HG02870 (cell line): Measurements from ENCODE around the gene EEF1AKMT2.
"Not testable (repeated sequence)": the region's sequence is repeated elsewhere in the genome, so short reads cannot be mapped to it uniquely, and the experiment has no call there.

Source experiments
- ATAC-seq: cut with Tn5 transposase; IDR thresholded peaks from one replicate; pipeline ENCODE4 v1.9.1; 2021; ENCODE audit warnings: mild to moderate bottlenecking, moderate library complexity; ENCODE audit not compliant: unreplicated experiment

EEF1AKMT2 gene

GRCh38 chr10:124791547-124792348, at the start of gene EEF1AKMT2:
TSS of gene EEF1AKMT2 (minus strand) at chr10:124791887. CDS start at chr10:124791833, 54 bp downstream.
- ATAC-seq, result peak; percentile 84

DNA sequence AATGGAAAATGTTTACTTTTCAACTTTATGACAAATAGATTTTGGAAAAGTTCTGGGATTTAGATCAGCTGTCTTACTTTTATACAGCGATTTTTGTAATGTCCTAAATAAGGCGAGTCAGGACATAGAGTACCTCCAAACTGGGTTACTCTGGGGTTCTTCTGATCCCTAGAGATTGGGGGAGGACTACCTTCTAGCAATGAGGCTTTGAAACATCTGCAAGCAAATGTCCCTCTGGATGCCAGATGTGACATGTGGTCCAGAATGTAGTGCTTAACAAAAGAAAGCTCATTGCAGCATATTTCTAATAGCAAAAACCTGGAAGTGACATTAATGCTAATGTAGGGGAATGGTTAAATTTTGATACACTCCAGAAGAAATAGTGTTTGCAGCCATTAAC, 46.0 kb upstream of the EEF1AKMT2 start:
- ATAC-seq, result no peak

GRCh38 chr10:124831116-124831515, 39.4 kb upstream of the EEF1AKMT2 start:
- ATAC-seq, result no peak

- ATAC-seq, result no peak
Measured at GRCh38 chr10:124830445-124830844, 38.8 kb upstream of the EEF1AKMT2 start.

DNA sequence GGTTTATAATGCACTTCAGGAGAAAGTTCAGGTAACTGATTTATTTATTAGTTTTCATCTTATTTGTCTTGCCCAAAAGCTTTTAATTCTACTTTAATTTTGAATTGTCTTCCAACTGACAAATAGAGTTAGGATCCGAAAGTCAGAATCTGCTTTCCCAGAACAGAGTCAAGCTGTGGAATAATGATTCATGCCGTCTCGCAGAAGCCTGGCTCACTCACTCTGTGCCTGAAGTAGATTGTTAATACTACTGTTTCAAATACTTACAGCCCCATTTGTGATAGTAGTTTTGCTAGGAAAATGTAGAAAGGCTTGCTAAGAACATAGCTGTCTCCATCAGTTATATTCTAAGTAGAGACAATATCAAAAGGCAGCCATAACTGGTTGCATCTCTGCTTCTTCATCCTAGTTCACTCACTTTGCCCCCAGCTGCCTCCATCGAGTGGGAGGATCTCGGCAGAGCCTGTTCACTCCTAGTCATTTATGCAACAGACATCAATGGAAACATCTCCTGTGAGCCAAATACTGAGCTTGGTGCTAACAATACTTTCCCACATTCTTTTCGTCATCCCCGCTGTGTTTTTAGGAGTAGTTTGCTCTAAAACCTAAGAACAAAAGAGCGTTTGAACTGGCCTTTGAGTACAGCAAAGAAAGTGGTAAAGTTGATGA, 37.9 kb upstream of the EEF1AKMT2 start:
- ATAC-seq, result no peak

GRCh38 chr10:124827474-124827873, 35.8 kb upstream of the EEF1AKMT2 start:
- ATAC-seq, result no peak

DNA sequence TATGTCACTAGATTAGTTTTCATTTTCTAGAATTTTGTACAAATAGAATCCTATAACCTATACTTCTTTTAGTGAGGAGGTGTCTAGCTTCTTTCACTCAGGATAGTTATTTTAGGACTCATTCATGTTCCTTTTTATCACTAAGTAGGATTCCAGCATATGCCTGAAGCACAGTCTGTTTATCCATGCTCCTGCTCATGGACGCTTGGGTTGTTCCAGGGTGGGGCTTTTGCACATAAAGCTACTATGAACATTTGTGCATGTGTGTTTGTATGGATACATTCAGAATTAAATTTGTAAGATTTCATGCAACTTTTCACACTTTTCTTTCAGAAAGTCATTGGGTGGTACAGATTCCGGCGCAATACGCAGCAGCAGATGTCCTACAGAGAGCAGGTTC, 34.6 kb upstream of the EEF1AKMT2 start:
- no peak for ATAC-seq

DNA sequence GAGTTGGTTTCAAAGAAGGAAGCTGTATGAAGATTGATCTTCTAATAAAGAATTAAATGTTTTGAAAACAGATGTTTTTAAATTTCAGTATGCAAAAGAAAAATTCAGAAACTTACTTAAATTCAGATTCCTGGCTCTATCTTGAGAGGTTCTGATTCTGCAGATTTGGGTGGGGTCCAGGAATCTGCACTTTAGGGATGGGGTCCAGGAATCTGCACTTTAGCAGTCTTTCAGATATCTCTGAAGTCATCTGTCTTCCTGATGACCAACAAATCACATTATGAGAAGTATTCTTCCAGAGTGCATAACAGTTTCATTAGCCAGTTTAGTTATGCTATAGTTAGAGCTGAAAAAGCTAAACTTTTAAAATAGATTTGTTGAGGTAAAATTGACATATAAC, 34.0 kb upstream of the EEF1AKMT2 start:
- ATAC-seq, result no peak

- not testable (repeated sequence) for ATAC-seq
Measured at GRCh38 chr10:124824932-124825331, 33.2 kb upstream of the EEF1AKMT2 start.

GRCh38 chr10:124824507-124824906, 32.8 kb upstream of the EEF1AKMT2 start:
- no peak for ATAC-seq

DNA sequence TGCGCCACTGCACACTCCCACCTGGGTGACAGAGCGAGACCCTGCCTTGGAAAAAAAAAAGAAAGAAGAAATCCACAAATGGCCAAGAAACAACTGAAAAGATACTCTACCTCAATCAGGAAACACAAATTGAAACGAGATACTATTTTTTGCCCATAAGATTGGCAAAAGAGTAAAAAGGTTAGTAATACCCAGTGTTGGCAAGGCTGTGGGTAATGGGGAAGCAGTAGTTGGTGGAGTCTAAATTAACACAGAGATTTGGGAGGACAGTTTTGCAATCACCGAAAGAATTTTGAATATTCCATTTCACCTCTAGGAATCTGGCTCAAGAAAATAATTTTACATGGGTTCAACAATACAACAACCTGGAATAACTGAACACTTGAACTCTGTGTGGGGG, 29.8 kb upstream of the EEF1AKMT2 start:
- no peak for ATAC-seq

- ATAC-seq, result no peak
Measured at GRCh38 chr10:124820121-124820520, 28.4 kb upstream of the EEF1AKMT2 start.

- peak; percentile 69 for ATAC-seq
Measured at GRCh38 chr10:124802313-124802675, 10.6 kb upstream of the EEF1AKMT2 start.

DNA sequence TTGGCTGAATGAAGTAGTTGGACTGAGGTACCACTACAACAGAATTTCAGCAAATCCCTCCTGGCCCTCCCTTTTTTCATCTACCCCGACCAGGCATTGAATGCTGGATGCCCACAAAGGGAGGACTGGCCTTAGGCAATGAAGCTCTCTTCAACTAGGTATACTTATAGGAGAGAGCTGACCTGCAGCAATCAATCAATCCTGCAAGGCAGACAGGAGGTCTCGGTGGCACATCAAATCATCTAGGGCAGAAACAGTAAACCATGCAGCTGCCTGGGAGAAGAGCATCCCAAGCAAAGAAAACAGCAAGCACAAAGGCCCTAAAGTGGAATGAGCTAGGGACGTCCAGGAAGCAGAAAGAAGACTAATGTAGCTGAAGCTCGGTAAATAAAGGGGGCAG, 7.5 kb upstream of the EEF1AKMT2 start:
- ATAC-seq, result no peak

GRCh38 chr10:124798781-124799180, 7.1 kb upstream of the EEF1AKMT2 start:
- no peak for ATAC-seq

GRCh38 chr10:124798364-124798763, 6.7 kb upstream of the EEF1AKMT2 start:
- ATAC-seq, result no peak

DNA sequence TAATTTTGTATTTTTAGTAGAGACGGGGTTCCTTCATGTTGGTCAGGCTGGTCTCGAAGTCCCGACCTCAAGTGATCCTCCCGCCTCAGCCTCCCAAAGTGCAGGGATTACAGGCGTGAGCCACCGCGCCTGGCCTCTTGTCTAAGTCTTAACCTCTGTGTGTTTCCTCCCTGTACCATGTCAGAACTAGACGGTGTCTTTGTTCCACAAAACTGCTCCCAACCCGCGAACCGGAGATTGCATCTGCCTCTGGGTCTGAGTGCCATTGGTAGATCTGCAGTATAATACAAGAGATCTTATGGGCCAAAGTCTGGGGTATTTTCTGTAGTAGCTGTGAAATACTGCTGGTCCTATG, 1.3 kb upstream of the EEF1AKMT2 start:
- no peak for ATAC-seq

- ATAC-seq, result not testable (repeated sequence)
Measured at GRCh38 chr10:124782900-124783299, 8.8 kb downstream of the EEF1AKMT2 start.

DNA sequence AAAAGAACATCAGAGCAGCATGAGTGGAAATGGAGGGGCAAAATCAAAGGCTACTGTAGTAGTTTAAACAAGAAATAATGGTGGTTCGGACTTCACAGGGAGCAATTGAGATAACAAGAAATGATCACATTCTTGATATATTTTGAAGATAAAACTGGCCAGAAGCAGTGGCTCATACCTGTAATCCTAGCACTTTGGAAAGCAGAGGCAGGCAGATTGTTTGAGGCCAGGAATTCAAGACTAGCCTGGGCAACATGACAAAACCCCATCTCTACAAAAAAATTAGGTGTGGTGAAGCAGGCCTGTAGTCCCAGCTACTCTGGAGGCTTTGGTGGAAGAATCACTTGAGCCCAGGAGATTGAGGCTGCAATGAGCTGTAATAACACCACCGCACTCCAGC, 22.9 kb downstream of the EEF1AKMT2 start:
- ATAC-seq, result no peak

GRCh38 chr10:124765256-124765655, 26.4 kb downstream of the EEF1AKMT2 start:
- ATAC-seq, result no peak

DNA sequence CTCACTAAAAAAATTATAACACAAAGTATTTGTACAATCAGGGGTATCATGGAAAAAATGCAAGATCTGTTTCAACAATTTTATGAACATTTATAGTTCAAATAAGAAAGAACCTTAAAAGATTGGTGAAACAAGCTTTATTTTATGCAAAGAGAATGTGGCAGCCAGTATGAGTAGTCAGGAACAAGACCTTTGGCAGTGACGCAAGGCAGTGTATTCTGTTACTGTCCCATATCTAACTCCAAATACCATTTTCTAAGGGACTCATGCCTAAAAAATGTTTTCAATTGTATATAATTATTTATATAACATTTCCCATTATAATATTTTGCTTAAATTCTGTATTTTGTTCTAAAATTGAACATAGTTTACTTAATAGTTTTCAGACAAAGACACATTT, 28.4 kb downstream of the EEF1AKMT2 start:
- ATAC-seq, result no peak

DNA sequence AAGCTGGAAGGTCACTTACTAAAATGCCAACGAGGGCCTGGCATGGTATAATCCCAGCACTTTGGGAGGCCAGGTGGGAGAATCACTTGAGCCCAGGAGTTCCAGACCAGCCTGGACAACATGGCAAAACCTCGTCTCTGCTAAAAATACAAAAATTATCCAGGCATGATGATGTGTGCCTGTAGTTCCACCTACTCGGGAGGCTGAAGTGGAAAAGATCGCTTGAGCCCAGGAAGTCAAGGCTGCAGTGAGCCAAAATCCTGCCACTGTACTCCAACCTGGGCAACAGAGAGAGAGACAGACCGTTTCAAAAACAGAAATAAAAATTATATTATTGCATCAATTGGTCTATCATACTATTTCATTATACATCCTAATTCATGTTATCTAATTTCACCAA, 29.4 kb downstream of the EEF1AKMT2 start:
- ATAC-seq, result no peak
